NCI-H524 (cell line): ENCODE data around the gene PDCD1LG2.
"Not testable (repeated sequence)": the region's sequence is repeated elsewhere in the genome, so short reads cannot be mapped to it uniquely, and the experiment has no call there.

ENCODE experiments used
- DNase-seq, 2 experiments: peaks; one replicate each; lab custom pipeline; 2025; lab: John Stamatoyannopoulos, UW

PDCD1LG2 gene

DNA sequence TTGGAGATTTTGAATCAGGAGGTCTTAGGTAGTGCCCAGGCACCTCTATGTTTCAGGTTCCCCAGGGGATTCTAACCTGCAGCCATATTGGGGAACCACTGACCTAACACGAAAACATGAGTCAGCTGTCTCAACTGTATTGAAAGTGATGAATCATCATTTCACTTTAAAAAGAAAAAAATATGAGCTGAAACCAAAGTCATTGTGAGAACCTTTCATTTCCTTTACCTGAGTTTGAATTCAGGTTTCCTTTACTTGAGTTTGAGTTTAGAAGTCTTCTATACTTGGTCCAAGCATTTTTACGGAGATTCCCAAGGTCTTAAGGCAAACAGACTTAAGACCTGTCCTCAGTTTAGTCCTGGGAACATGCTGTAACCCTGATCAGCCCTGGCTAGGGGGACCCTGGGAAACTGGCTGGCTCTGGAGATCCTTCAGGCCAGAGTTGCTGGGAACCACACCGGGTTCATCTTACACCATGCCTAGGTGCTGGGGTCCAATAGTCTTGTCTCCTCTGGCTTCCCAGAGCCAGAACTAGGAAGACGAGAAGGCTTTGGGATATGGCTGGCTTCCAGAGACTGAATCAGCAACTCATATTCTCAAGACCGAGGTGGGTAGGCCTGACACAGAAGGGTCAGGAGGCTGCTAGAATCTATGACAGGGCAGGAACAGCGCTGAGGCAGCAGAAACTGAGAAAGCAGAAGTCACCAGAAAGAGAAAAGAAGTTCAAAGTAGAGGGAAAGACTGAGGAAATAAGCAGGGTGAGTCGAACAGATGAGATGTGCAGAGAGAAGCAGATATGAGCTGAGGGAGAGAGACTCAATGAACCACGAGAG is 16.4 kb upstream of the PDCD1LG2 start:
- DNase-seq: no peak

DNA sequence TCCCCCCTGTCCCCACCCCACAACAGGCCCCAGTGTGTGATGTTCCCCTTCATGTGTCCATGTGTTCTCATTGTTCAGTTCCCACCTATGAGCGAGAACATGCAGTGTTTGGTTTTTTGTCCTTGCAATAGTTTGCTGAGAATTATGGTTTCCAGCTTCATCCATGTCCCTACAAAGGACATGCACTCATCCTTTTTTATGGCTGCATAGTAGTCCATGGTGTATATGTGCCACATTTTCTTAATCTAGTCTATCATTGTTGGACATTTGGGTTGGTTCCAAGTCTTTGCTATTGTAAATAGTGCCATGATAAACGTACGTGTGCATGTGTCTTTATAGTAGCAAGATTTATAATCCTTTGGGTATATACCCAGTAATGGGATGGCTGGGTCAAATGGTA is 15.6 kb upstream of the PDCD1LG2 start:
- DNase-seq: not testable (repeated sequence)

DNA sequence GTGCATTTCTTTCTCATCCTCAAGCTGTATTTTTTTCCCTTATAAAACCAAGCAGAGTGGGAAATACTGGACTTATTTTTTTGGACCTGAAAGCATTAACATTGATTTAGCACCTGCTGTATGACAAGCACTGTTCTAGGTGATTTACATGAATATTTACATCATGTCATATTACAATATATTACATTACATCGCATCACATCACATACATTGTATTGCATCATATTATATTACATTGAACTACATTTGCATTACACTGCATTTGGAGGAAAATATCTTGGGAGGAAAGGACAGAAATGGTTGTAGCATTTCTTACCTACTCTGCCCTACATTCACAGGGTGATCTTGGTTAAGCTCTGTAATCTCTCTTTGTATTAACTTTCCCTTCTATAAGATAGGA is 11.2 kb upstream of the PDCD1LG2 start:
- no peak for DNase-seq

GRCh38 chr9:5499889-5500398 is 10.4 kb upstream of the PDCD1LG2 start:
- DNase-seq: no peak

DNA sequence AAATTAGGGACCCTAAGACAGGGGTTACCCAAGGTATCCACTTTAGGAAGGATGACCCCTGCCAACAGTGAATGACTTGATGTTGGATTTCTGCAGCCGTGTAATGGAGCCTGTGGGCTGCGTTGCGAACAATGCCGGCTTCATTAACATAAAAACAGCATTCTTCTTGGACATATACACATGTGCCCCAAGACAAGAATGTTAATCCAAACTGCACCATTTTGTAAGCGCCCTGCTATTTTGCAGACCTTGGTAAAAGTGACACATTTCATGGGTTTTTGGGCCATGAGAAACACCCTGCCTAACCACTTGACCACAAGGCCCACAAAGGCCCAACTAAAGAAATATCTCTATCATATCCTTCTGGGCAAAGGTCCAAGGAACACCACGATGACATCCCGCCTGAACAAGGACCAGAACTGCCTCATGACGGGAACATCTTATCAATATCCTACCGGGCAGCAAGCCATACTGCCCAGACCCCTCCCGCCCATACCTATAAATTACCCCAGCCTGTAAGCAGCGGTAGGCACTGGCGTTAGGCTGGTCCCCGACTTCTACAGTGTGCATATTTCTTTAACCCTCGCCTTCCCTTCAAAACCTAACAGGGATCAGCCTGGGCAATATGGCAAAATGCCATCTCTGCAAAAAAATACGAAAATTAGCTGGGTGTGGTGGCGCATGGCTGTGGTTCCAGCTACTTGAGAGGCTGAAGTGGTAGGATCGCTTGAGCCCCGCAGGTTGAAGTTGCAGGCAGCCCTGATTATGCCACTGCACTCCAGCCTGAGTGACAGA is 9.7 kb upstream of the PDCD1LG2 start:
- DNase-seq: no peak

DNA sequence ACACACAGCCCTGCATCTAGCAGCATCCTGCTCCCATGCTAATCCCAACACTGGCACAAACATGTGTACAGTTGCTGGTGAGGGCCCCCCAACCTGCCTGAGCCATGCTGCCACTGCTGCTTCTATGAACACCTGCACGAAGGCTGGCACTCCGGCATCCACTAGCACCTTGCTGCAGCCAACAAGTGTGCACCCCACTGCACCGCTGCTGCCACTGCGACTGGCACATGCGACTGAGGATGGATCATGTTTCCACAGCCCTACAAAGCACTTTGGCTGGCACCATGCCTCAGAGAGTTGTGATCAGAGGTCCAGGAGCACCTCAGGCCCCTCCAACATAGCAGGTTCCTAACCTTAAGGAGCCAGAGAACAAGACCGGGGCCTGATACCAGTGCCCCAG is 7.8 kb upstream of the PDCD1LG2 start:
- DNase-seq: no peak

GRCh38 chr9:5509573-5509972 is 758 bp upstream of the PDCD1LG2 start:
- no peak for DNase-seq

DNA sequence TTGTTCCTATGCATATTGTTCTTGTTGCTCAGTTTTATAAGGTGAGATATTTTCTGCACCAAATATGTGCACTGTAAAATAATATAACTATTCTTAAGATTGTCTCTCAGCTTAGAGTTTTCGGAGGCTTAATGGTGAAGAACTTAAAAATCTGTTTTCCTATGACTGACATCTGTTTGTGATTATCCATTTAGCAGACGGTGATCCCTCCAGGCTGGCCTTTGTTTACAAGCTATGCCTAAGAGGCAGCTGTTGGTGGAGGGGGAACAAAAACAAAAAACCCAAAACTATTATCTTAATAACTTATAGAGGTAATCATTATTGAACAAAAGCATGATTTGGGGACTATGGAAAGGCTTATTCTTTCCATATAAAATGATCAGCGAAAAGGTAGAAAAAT is 658 bp downstream of the PDCD1LG2 start:
- peak; percentile 39 to 59 for DNase-seq

DNA sequence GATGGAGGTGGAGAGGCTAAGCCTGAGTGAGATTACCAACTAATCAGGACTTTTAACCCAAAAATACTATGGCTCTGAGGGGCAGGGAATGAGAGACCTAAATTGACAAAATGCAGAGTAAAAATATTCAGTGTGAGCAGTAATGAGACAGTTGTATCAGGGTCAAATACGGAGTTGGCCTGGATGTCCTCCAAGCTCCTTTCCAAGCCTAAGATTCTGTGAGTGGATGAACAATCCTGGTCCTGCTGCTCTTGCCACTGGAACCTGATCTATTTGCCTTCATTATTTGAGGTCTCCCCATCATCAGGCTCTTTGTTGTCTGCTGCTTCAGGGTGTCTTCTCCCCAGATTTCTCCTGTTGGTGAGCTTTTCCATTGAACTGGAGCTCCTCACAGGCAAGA is 1.1 kb downstream of the PDCD1LG2 start:
- peak in 1 of 2 experiments; percentile 38 for DNase-seq

DNA sequence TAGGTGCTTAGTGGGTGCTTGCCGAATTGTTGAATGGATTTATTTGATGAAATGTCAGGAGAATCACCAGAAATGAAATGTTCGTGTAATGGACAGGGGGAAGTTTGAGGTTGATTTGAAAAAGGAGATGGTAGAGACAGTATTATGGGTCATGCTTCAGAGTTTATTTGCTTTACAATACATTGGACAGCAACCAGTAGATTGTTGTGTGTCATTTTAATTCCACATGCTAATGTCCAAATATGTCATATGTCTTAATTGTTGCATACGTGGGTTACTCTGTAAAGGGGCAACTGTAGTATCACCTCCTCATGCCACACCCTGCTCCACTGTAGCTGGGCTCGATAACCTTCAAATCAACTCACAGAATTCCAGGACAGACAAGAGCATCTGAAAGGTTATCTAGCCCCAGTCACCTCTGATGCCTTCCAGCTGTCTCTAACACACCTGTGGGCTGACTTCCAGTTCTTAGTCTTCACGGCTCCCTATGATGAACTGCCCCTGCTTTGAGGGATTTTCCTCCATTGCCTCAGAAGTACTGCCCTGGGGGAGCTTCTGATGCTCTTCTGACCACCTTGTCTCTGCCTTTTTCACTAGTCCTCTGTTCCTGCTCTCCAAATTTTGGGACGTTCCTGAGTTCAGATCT is 1.7 kb downstream of the PDCD1LG2 start:
- no peak for DNase-seq

- DNase-seq: no peak
These were observed 2.5 kb downstream of the PDCD1LG2 start for GRCh38 chr9:5512658-5513452.

DNA sequence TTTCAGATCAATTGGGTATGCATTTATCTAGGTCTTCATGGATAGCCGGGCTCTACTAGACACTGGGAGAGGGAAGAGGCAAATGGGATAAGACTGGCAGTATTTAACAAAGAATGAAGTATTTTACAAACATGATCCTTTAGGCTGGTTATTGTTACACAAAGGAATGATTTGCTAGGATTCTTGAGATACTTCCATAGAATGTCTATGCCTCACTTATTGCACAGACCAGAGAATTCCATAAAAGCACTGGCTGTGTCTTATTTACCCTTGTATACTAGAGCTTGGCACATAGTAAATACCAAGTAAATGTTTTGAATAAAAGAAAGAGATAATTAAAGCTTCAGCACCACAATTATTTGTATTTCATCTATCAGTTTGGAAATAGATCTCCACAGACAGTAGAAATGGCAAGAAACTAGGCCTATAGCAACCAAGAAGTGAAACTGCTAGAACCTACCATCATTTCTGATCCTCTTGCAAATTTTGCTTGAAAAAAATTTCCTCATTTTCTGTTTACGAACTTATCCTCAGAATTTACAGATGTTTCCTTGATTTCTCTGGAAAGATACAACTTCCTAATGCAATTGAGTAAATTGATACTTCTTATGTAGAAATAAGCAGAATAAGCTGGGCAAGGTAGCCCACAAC is 3.8 kb downstream of the PDCD1LG2 start:
- no peak for DNase-seq

- DNase-seq: no peak
These were observed 4.4 kb downstream of the PDCD1LG2 start for GRCh38 chr9:5514617-5515260.

- DNase-seq: no peak
These were observed 4.9 kb downstream of the PDCD1LG2 start for GRCh38 chr9:5515261-5515650.

- DNase-seq: no peak
These were observed 6.3 kb downstream of the PDCD1LG2 start for GRCh38 chr9:5516453-5517220.

DNA sequence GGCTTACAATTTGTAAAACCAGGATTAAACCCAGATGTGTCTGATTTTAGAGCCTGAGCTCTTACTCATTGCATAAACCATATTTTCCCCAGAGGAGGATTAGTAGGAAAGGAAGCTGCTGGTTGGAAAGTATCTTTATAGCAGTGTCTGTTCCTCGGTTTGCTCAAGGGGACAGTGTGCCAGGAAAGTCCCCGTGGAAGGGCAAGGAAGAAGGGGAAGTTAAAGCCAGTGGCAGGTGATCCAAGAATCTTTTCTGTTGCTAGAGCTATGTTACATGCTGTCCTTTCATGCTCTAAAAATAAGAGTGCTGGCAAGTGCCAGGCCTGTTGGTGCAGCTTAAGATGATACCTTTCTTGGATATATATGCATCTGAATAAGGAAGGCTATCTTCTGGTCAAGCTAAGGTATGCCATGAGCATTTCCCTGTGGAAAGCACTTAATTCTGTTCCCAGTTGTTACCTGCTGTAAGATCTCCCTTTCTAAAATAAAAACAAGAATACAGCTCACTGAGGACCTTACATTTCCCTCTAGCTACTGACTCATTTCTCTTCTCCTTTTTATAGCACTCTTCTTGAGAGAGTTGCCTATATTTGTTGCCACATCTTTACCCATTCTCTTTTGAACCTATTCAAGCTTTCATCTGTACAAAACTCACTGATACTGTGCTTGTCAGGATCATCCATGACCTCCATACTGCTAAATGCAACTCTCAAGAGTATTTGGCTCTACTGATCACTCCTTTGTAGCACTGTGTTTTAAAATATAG is 8.0 kb downstream of the PDCD1LG2 start:
- no peak for DNase-seq

GRCh38 chr9:5518937-5519319 is 8.6 kb downstream of the PDCD1LG2 start:
- no peak for DNase-seq

- DNase-seq: no peak
These were observed 13.8 kb downstream of the PDCD1LG2 start for GRCh38 chr9:5524090-5524489.

DNA sequence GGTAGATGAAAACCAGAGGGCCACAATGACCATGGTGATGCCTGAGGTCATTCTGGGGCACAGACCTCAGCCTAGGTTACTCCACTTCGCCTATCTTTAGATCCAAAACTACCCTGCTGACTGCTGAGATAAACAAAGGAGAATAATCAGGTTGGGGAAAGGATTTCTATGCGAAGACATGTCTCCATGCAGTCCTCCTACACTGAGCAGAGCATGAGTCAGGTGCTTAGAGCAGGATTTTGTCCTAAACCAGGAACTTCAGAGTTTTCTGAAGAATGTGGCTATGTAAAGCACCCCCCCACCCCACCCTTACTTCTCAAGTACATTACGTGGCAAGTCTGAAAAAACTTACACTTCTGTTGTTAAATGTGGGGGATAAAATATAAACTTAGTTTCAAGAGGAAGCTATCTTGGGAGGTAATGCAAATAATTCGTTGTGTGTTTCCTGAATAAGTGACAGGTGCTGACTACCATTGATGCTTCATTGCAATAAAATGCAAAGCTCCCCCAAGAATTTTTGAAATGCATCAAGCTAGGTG is 19.4 kb downstream of the PDCD1LG2 start:
- DNase-seq: no peak
